ENCODE measurements around the gene ORAI2. TPM values are rescaled to one million over a fixed set of nuclear protein-coding genes. Genes with fewer than 3 reads are reported as not detected.
A peak's percentile ranks its signal among the peaks of the same experiment; 100 is the strongest.
"Not testable (repeated sequence)": the region's sequence is repeated elsewhere in the genome, so short reads cannot be mapped to it uniquely, and the experiment has no call there.

The ORAI2 gene
- total RNA-seq, 6 experiments from 2014 or later = 1.2 to 4.2 (median 2.6) TPM

DNA sequence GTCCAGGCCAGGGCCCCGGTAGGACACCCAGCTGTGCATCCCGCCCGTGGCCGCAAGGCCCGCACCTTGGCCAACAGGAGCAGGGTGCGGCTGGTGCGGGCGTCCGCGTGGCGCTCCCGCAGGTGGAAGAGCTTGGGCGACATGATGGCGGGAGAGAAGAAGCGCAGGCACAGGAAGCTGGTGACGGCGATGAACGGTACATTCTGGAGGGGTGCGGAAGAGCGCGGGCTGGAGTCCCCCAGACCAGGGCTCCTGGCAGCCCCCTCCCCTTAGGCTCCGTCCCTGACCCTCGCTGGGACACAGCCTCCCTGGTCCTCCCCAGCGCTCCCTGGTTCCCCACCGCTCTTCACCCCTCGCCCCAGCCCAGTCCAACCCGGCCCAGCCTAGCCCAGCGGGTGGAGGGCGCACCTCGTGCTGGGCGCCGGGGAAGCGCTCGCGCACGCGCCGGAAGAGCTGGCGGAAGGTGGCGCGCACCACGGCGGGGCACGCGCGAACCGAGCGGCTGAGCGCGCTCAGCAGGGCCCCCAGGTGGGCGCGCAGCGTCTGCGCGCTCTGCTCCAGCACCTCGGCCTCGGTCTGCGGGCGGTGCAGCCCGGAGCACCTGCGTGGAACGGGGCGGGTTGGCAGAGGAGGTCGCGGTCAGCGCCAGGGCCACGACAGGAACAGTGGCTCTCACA lies 61.2 kb downstream of the ORAI2 start:
- H3K27ac ChIP-seq; H3K9me3 ChIP-seq; H3K4me3 ChIP-seq; intact Hi-C loops (cut with DNase I); H3K4me1 ChIP-seq; H3K36me3 ChIP-seq; H3K27me3 ChIP-seq; DNase-seq: not testable (repeated sequence)
- ATAC-seq = peak; percentile 20 to 63 (median 46)
- no CpG with 5 or more reads among the region's 67 CpGs for WGBS (ENCODE audit: insufficient coverage, low coverage, low lambda C conversion rate, missing lambda C conversion rate)

GRCh38 chr7:102496861-102497260 lies 63.5 kb downstream of the ORAI2 start:
- H3K27ac ChIP-seq; H3K4me3 ChIP-seq; H3K36me3 ChIP-seq; intact Hi-C loops (cut with DNase I); ATAC-seq; H3K27me3 ChIP-seq; H3K9me3 ChIP-seq; H3K4me1 ChIP-seq: not testable (repeated sequence)
- 61% methylated on average over 2 of the region's 10 CpGs for WGBS (ENCODE audit: insufficient coverage, low coverage, low lambda C conversion rate, missing lambda C conversion rate)
- DNase-seq = peak in 2 of 3 donors; percentile 31 to 43

GRCh38 chr7:102497308-102497707 lies 63.9 kb downstream of the ORAI2 start:
- WGBS (ENCODE audit: insufficient coverage, low coverage, low lambda C conversion rate, missing lambda C conversion rate) = no CpG with 5 or more reads among the region's 5 CpGs
- H3K27me3 ChIP-seq; H3K9me3 ChIP-seq; H3K36me3 ChIP-seq; intact Hi-C loops (cut with DNase I); H3K4me1 ChIP-seq; H3K27ac ChIP-seq; H3K4me3 ChIP-seq: not testable (repeated sequence)
- ATAC-seq (peak; percentile 25 to 49 (median 35)), DNase-seq (peak in 2 of 3 donors; percentile 41 to 55)

DNA sequence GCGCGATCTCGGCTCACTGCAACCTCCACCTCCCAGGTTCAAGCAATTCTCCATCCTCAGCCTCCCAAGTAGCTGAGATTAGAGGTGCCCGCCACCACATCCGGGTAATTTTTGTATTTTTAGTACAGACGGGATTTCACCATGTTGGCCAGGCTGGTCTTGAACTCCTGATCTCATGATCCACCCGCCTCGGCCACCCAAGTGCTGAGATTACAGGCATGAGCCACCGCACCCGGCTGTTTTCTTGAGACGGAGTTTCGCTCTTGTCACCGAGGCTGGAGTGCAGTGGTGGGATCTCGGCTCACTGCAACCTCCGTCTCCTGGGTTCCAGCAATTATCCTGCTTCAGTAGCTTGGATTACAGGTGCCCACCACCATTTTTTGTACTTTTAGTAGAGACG lies 64.9 kb downstream of the ORAI2 start:
- H3K27ac ChIP-seq; intact Hi-C loops (cut with DNase I); H3K9me3 ChIP-seq; ATAC-seq; H3K4me3 ChIP-seq; H3K27me3 ChIP-seq; H3K36me3 ChIP-seq; H3K4me1 ChIP-seq: not testable (repeated sequence)
- WGBS (ENCODE audit: insufficient coverage, low coverage, low lambda C conversion rate, missing lambda C conversion rate) = 93% methylated on average over 3 of the region's 16 CpGs
- peak in 1 of 3 donors; percentile 19 for DNase-seq

GRCh38 chr7:102503141-102503540 lies 69.8 kb downstream of the ORAI2 start:
- H3K4me3 ChIP-seq; H3K27me3 ChIP-seq; H3K27ac ChIP-seq; DNase-seq; intact Hi-C loops (cut with DNase I); H3K4me1 ChIP-seq; H3K9me3 ChIP-seq; H3K36me3 ChIP-seq: not testable (repeated sequence)
- no CpG with 5 or more reads among the region's 12 CpGs for WGBS (ENCODE audit: insufficient coverage, low coverage, low lambda C conversion rate, missing lambda C conversion rate)
- ATAC-seq = peak in 3 of 4 donors; percentile 10 to 38 (median 37)

GRCh38 chr7:102505298-102506185 lies 72.2 kb downstream of the ORAI2 start:
- peak in 3 of 4 donors; percentile 22 to 53 (median 43) for ATAC-seq
- H3K27ac ChIP-seq; H3K27me3 ChIP-seq; H3K4me1 ChIP-seq; H3K4me3 ChIP-seq; intact Hi-C loops (cut with DNase I); H3K9me3 ChIP-seq; H3K36me3 ChIP-seq: not testable (repeated sequence)
- DNase-seq = peak in 1 of 3 donors; percentile 3
- 84% methylated on average over 5 of the region's 24 CpGs for WGBS (ENCODE audit: insufficient coverage, low coverage, low lambda C conversion rate, missing lambda C conversion rate)

Small RNAs within 50 kb of the gene (microRNA-seq; reads per million reads assigned to microRNA genes)
- 0 reads per million in 2 donors for gene MIR4467
- gene MIR5090 = 3.5 to 3.9 reads per million in 2 donors
- gene MIR548O = 0 reads per million in 2 donors

Small RNAs within 50 kb of the gene (small RNA-seq; reads per million reads assigned to genes)
- 0 reads per million in 2 experiments for gene MIR548O

Other genes starting within 250 kb of the ORAI2 start
- 1 to 10 TPM; 1.7 to 3.1 (median 2.6) TPM for gene SH2B2, start 146.7 kb upstream of the ORAI2 start, total RNA-seq
- gene SPDYE6, start 77.1 kb upstream of the ORAI2 start, total RNA-seq = not detected
- 1 to 10 TPM; 6.1 to 9.8 (median 8.9) TPM for gene PRKRIP1, start 37.2 kb upstream of the ORAI2 start, total RNA-seq
- gene ALKBH4, start 31.3 kb downstream of the ORAI2 start, total RNA-seq = 10 to 100 TPM in 1 of 6 experiments, 1 to 10 TPM in 5; 3.7 to 11.7 (median 5.6) TPM
- gene LRWD1, start 31.4 kb downstream of the ORAI2 start, total RNA-seq = 10 to 100 TPM in 4 of 6 experiments, 1 to 10 TPM in 2; 8.3 to 15.5 (median 12.9) TPM
- 10 to 100 TPM; 18.8 to 27.1 (median 20.3) TPM for gene POLR2J, start 45.3 kb downstream of the ORAI2 start, total RNA-seq
- gene RASA4B, start 84.2 kb downstream of the ORAI2 start, total RNA-seq = 1 to 10 TPM; 1.1 to 3.4 (median 2.7) TPM
- gene UPK3BL2, start 110.1 kb downstream of the ORAI2 start, total RNA-seq = 10 to 100 TPM in 2 of 6 experiments, 1 to 10 TPM in 2, under 1 TPM in 1, not detected in 1; 0.43 to 10.8 (median 7.9) TPM
- gene SPDYE2, start 117.7 kb downstream of the ORAI2 start, total RNA-seq = under 1 TPM in 2 of 6 experiments, not detected in 4; 0.13 to 0.30 TPM
- gene POLR2J3, start 139.0 kb downstream of the ORAI2 start, total RNA-seq = 10 to 100 TPM in 4 of 6 experiments, 1 to 10 TPM in 2; 6.3 to 25.3 (median 12.9) TPM
- gene RASA4, start 183.2 kb downstream of the ORAI2 start, total RNA-seq = 10 to 100 TPM in 1 of 6 experiments, 1 to 10 TPM in 5; 1.9 to 10.5 (median 7.2) TPM
- 10 to 100 TPM in 2 of 6 experiments, 1 to 10 TPM in 4; 6.2 to 12.4 (median 8.8) TPM for gene UPK3BL1, start 209.2 kb downstream of the ORAI2 start, total RNA-seq
- gene SPDYE2B, start 216.7 kb downstream of the ORAI2 start, total RNA-seq = not detected
- gene POLR2J2, start 238.1 kb downstream of the ORAI2 start, total RNA-seq = 1 to 10 TPM in 4 of 6 experiments, under 1 TPM in 2; 0.25 to 9.5 (median 5.2) TPM

Measured in right lobe of liver (tissue), 6 donors.